H1 (cell line): ENCODE measurements around the gene TXNDC12. TPM values are rescaled to one million over a fixed set of nuclear protein-coding genes. Genes with fewer than 3 reads are reported as not detected.

ENCODE experiments used
- CTCF ChIA-PET: fragments of 300-600 bp; sonication (Branson Sonifier 250); formaldehyde crosslinking; loops from one replicate; lab custom pipeline; 2021; ENCODE audit not compliant: partially characterized antibody; lab: Charles Lee
- POLR2A ChIA-PET: fragments of 300-600 bp; sonication (Branson Sonifier 250); formaldehyde crosslinking; loops from one replicate; lab custom pipeline; 2021; ENCODE audit warnings: inconsistent platforms; ENCODE audit not compliant: partially characterized antibody; lab: Charles Lee
- DNase-seq, 2 experiments: peaks; one replicate each; pipeline versions ENCODE4 v3.0.0 to v3.0.0-alpha.2; 2010 to 2022; ENCODE audit warnings: low spot score in 2 of 2, low read depth in 1 of 2, mixed read lengths in 1 of 2
- FAIRE-seq: peaks from 2 replicates; lab custom pipeline; 2011; peaks lifted over from hg19 to GRCh38; lab: Jason Lieb, UNC
- H2AFZ ChIP-seq: 2 replicates; pipeline ENCODE4 v1.8.1; 2012; ENCODE audit warnings: low read length, inconsistent platforms
- H2AK5ac ChIP-seq: 2 replicates; pipeline ENCODE4 v1.6.1; 2013; ENCODE audit warnings: low read depth, low read length
- H2BK120ac ChIP-seq: replicated peaks from 2 replicates; pipeline ENCODE3; 2013; ENCODE audit warnings: low read depth, low read length, inconsistent platforms
- H2BK12ac ChIP-seq: 2 replicates; pipeline ENCODE4 v1.6.1; 2013; ENCODE audit warnings: low read depth, low read length
- H2BK15ac ChIP-seq: 2 replicates; pipeline ENCODE4 v1.6.1; 2013; ENCODE audit warnings: low read length
- H2BK20ac ChIP-seq: 2 replicates; pipeline ENCODE4 v1.6.1; 2013; ENCODE audit warnings: low read length
- H2BK5ac ChIP-seq: 2 replicates; pipeline ENCODE4 v1.6.1; 2013; ENCODE audit warnings: low read depth, low read length
- H3K14ac ChIP-seq: 2 replicates; pipeline ENCODE4 v1.6.1; 2013; ENCODE audit warnings: inconsistent platforms; ENCODE audit not compliant: insufficient read length
- H3K18ac ChIP-seq: 2 replicates; pipeline ENCODE4 v1.6.1; 2013; ENCODE audit warnings: low read length; ENCODE audit errors: extremely low read depth
- H3K23ac ChIP-seq: 2 replicates; pipeline ENCODE4 v1.6.1; 2013; ENCODE audit warnings: inconsistent platforms; ENCODE audit not compliant: insufficient read length
- H3K23me2 ChIP-seq: 2 replicates; pipeline ENCODE4 v1.6.1; 2013; ENCODE audit warnings: low read depth, low read length
- H3K27ac ChIP-seq: 2 replicates; pipeline ENCODE4 v1.6.1; 2011; ENCODE audit warnings: low read depth, low read length, inconsistent platforms
- H3K27me3 ChIP-seq, 4 experiments: replicated peaks in 1 of 4; 1 replicate in 1 of 4; 2 replicates in 3 of 4; pipeline versions ENCODE4 v1.6.1 to v1.8.1; 2011 to 2013; ENCODE audit warnings: low read length in 3 of 4, mild to moderate bottlenecking in 3 of 4, inconsistent platforms in 2 of 4, mixed read lengths in 2 of 4, moderate library complexity in 1 of 4; ENCODE audit not compliant: control insufficient read depth in 3 of 4, insufficient read depth in 3 of 4; ENCODE audit errors: extremely low read depth in 1 of 4
- H3K36me3 ChIP-seq, 4 experiments: 2 replicates each; pipeline versions ENCODE4 v1.6.1 to v1.8.1; 2011 to 2013; ENCODE audit warnings: mild to moderate bottlenecking in 4 of 4, low read length in 3 of 4, moderate library complexity in 2 of 4, control low read depth in 1 of 4, inconsistent platforms in 1 of 4; ENCODE audit not compliant: insufficient read depth in 4 of 4, control insufficient read depth in 2 of 4
- H3K4ac ChIP-seq: replicated peaks from 2 replicates; pipeline ENCODE3; 2013; ENCODE audit warnings: low read length, low read depth, mixed read lengths, inconsistent platforms; ENCODE audit not compliant: insufficient read length
- H3K4me1 ChIP-seq, 4 experiments: replicated peaks in 1 of 4; 1 replicate in 1 of 4; 2 replicates in 3 of 4; pipeline versions ENCODE4 v1.6.1 to v1.8.1; 2011 to 2013; ENCODE audit warnings: low read length in 3 of 4, inconsistent platforms in 2 of 4, mixed read lengths in 1 of 4; ENCODE audit not compliant: insufficient read depth in 4 of 4, control insufficient read depth in 3 of 4
- H3K4me2 ChIP-seq, 2 experiments: 2 replicates each; pipeline versions ENCODE4 v1.6.1 to v1.8.1; 2011 to 2013; ENCODE audit warnings: low read depth in 2 of 2, low read length in 2 of 2, control low read depth in 1 of 2, inconsistent platforms in 1 of 2, mild to moderate bottlenecking in 1 of 2; ENCODE audit not compliant: insufficient read depth in 1 of 2
- H3K4me3 ChIP-seq, 4 experiments: fragments of 200-600, 300-600 bp in 1 of 4; sonication (generic), shearing (Covaris generic), sonication (Bioruptor Twin) in 1 of 4; 2 replicates each; pipeline versions ENCODE4 v1.5.1 to v1.8.1; 2011 to 2016; ENCODE audit warnings: low read length in 4 of 4, low read depth in 3 of 4, control low read depth in 2 of 4, inconsistent platforms in 2 of 4, mild to moderate bottlenecking in 2 of 4, mixed read lengths in 1 of 4, moderate library complexity in 1 of 4; ENCODE audit not compliant: insufficient read depth in 2 of 4; ENCODE audit errors: extremely low read depth in 1 of 4
- H3K56ac ChIP-seq: replicated peaks from 2 replicates; pipeline ENCODE3; 2013; ENCODE audit warnings: low read depth, mild to moderate bottlenecking, mixed read lengths, low read length, inconsistent platforms; ENCODE audit not compliant: insufficient read length
- H3K79me1 ChIP-seq: 2 replicates; pipeline ENCODE4 v1.6.1; 2013; ENCODE audit warnings: low read depth, low read length, control low read depth
- H3K79me2 ChIP-seq, 2 experiments: 2 replicates each; pipeline versions ENCODE4 v1.6.1 to v1.8.1; 2012 to 2013; ENCODE audit warnings: low read length in 2 of 2, mild to moderate bottlenecking in 2 of 2, inconsistent platforms in 1 of 2; ENCODE audit not compliant: insufficient read depth in 2 of 2, control insufficient read depth in 1 of 2
- H3K9ac ChIP-seq, 4 experiments: replicated peaks in 1 of 4; 1 replicate in 1 of 4; 2 replicates in 3 of 4; pipeline versions ENCODE4 v1.6.1 to v1.8.1; 2011 to 2013; ENCODE audit warnings: low read depth in 3 of 4, low read length in 3 of 4, control low read depth in 2 of 4, mild to moderate bottlenecking in 2 of 4, moderate library complexity in 2 of 4, inconsistent platforms in 1 of 4; ENCODE audit errors: extremely low read depth in 1 of 4
- H3K9me3 ChIP-seq, 2 experiments: 2 replicates each; pipeline versions ENCODE4 v1.6.1 to v1.8.1; 2012 to 2013; ENCODE audit warnings: mild to moderate bottlenecking in 2 of 2, moderate library complexity in 2 of 2, control low read depth in 1 of 2, inconsistent platforms in 1 of 2, low read depth in 1 of 2, low read length in 1 of 2, mixed read lengths in 1 of 2; ENCODE audit not compliant: insufficient read depth in 2 of 2
- H4K20me1 ChIP-seq, 2 experiments: replicated peaks in 1 of 2; 2 replicates each; pipeline versions ENCODE3 to v1.8.1; 2011 to 2013; ENCODE audit warnings: inconsistent platforms in 2 of 2, low read length in 2 of 2, mild to moderate bottlenecking in 1 of 2; ENCODE audit not compliant: insufficient read depth in 2 of 2, control insufficient read depth in 1 of 2
- H4K5ac ChIP-seq: 2 replicates; pipeline ENCODE4 v1.6.1; 2013; ENCODE audit warnings: low read length, low read depth, mixed read lengths, inconsistent platforms; ENCODE audit not compliant: insufficient read length
- H4K8ac ChIP-seq: 2 replicates; pipeline ENCODE4 v1.8.0; 2013; ENCODE audit warnings: mild to moderate bottlenecking, moderate library complexity, low read length, inconsistent platforms; ENCODE audit not compliant: insufficient read depth; ENCODE audit errors: extremely low read depth
- H4K91ac ChIP-seq: replicated peaks from 2 replicates; pipeline ENCODE3; 2013; ENCODE audit warnings: low read length, mixed read lengths, inconsistent platforms; ENCODE audit not compliant: insufficient read length
- CTBP2 ChIP-seq: IDR thresholded peaks from 2 replicates; pipeline ENCODE4 v1.7.0; 2011; ENCODE audit warnings: borderline replicate concordance, mild to moderate bottlenecking, moderate library complexity, mixed read lengths, low read length; ENCODE audit not compliant: insufficient read depth, insufficient read length
- HDAC2 ChIP-seq, 2 experiments: fragments of 300-600 bp in 1 of 2; sonication (generic) in 1 of 2; IDR thresholded peaks; 2 replicates each; pipeline ENCODE4 v1.6.1; 2011 to 2012; ENCODE audit warnings: low read depth in 2 of 2, low read length in 2 of 2, mild to moderate bottlenecking in 2 of 2, moderate library complexity in 2 of 2, borderline replicate concordance in 1 of 2, inconsistent platforms in 1 of 2
- NRF1 ChIP-seq: IDR thresholded peaks from 2 replicates; pipeline ENCODE4 v1.6.1; 2011; ENCODE audit warnings: mild to moderate bottlenecking, low read depth, low read length, improper control_type of control experiment
- SP4 ChIP-seq: IDR thresholded peaks from 2 replicates; pipeline ENCODE4 v1.6.1; 2012; ENCODE audit warnings: low read length, inconsistent platforms
- polyA plus RNA-seq, 7 experiments: library from polyadenylated mRNA; depleted of rRNA in 3 of 7; stranded (reverse) in 5 of 7; unstranded in 2 of 7; fragments of >200 nt in 5 of 7; fragments of 200-250 nt in 2 of 7; gene quantifications; 1 replicate in 5 of 7; 2 replicates in 1 of 7; 4 replicates in 1 of 7; pipeline versions ENCODE4 v1.2.1 to v1.2.3, GENCODE V29; 2011 to 2013; ENCODE audit warnings: missing spikeins in 2 of 7, mixed read lengths in 2 of 7
- total RNA-seq: library from RNA; stranded (reverse); fragmentation: NEBNext Ultra II Directional; extraction: Animal tissue kit (Norgen Biotek cat#: 25700); gene quantifications from 2 replicates; pipeline ENCODE4 v1.2.1, GENCODE V29; 2021

TXNDC12 gene
- total and polyA plus RNA-seq, 2 of the 8 experiments (the other 6 are each of a cell fraction or from before 2014, with no cell fraction given) = 35.2 to 89.8 TPM

GRCh38 chr1:51988254-51988653 is 66.7 kb downstream of the TXNDC12 start:
- Histone ChIP-seq H3K14ac (no peak overlapping the region), H2BK20ac (no peak overlapping the region), H2BK15ac (no peak overlapping the region), H4K91ac (no peak overlapping the region), H3K4ac (no peak overlapping the region), H3K56ac (no peak overlapping the region), H4K5ac (no peak overlapping the region), H3K9me3 (no peaks in the 10 kb centered on the region)
- CTCF ChIA-PET = interaction anchor here (0.8 to 2.1 kb wide), 3 partner anchors 11 to 91 kb away, joined by 3 to 6 read pairs (median 5); no protein-coding TSS in a partner anchor
- no peak for TF ChIP-seq NRF1
- no peak for TF ChIP-seq SP4
- no peak for TF ChIP-seq HDAC2 (IDR thresholded peaks at IDR 0.05; ENCODE audit: borderline replicate concordance in 1 of 2, low read depth in 2 of 2, low read length in 2 of 2)
- TF ChIP-seq CTBP2 = no peak
- TF ChIP-seq, all 59 proteins: peak for 0
- Histone ChIP-seq H3K4me2 (peak overlapping the region in 1 of 2 experiments; percentile 91; a peak in 1 of 4 replicates), H3K27me3 (peaks cover 0 to 2% (median 0%) of the 10 kb centered on the region in 4 experiments; a peak in 2 of 7 replicates), H4K20me1 (no peaks in the 10 kb centered on the region), H2BK120ac (no peak overlapping the region), H2BK5ac (no peak overlapping the region), H3K36me3 (peaks cover 0 to 17% (median 0%) of the 10 kb centered on the region in 4 experiments; a peak in 2 of 8 replicates), H2BK12ac (no peak overlapping the region), H2AK5ac (no peak overlapping the region), H3K27ac (no peak overlapping the region), H3K23ac (no peak overlapping the region), H4K8ac (no peak overlapping the region), H3K9ac (no peak overlapping the region), H3K18ac (no peak overlapping the region), H3K79me1 (peaks cover 6% of the 10 kb centered on the region), H3K23me2 (peaks cover 11% of the 10 kb centered on the region), H3K4me1 (peaks cover 1 to 9% (median 6%) of the 10 kb centered on the region in 4 experiments; a peak in 6 of 7 replicates), H2AFZ (no peak overlapping the region), H3K4me3 (no peak overlapping the region), H3K79me2 (peaks cover 0 to 27% of the 10 kb centered on the region in 2 experiments; a peak in 3 of 4 replicates)
- no peak for FAIRE-seq
- no peak for DNase-seq
- POLR2A ChIA-PET = interaction anchor here (3.7 kb wide), 1 partner anchor 8 kb away, joined by 10 read pairs; no protein-coding TSS in a partner anchor
